NCI-H774 (cell line): Measurements from ENCODE around the gene MYOT.
"Not testable (repeated sequence)": the region's sequence is repeated elsewhere in the genome, so short reads cannot be mapped to it uniquely, and the experiment has no call there.

Experiments
- DNase-seq: peaks from one replicate; lab custom pipeline; 2025; lab: John Stamatoyannopoulos, UW

Gene MYOT

DNA sequence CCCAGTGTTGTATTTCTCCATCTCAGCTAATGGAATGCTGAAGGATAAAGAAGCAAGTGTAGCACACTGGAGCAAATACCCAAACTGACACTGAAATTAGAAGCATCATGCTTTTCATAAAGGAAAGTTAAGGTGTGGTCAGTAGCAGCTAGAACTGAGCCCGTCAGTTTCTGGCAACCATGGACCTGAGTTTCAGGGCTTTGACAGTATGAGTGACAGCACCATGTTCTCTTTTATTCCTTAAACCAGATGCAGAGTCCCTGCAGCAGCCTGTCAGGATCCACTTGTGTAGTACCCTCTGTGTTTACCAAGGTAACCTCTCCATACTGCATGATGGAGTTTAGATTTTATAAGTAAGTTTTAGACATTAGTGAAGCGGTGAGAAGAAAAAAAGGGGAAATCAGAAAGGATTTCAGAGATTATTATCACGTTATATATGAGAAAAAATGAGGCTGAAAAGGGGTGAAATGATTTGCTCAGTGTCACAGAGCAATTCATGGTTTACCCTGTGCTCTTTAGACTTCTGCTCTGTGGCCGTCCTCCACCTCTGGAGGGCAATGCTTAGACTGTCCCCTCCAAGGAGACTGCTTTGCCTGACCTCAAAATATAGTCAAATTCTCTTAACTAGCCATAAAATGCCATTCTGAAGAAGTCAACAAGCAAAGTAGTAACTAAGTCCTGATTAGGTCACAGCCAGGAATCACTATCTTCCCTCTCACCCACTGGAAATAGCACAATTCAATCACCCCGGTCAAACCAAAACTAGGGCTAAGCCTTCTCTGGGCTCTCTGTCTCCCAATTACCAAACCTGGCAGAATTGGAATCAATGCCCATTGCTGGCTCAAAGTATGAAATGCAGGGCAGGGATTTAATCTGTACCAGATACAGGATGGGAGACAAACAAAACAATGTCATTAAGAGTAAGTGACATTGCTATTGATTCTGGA lies 10.5 kb upstream of the MYOT start:
- DNase-seq, result no peak

DNA sequence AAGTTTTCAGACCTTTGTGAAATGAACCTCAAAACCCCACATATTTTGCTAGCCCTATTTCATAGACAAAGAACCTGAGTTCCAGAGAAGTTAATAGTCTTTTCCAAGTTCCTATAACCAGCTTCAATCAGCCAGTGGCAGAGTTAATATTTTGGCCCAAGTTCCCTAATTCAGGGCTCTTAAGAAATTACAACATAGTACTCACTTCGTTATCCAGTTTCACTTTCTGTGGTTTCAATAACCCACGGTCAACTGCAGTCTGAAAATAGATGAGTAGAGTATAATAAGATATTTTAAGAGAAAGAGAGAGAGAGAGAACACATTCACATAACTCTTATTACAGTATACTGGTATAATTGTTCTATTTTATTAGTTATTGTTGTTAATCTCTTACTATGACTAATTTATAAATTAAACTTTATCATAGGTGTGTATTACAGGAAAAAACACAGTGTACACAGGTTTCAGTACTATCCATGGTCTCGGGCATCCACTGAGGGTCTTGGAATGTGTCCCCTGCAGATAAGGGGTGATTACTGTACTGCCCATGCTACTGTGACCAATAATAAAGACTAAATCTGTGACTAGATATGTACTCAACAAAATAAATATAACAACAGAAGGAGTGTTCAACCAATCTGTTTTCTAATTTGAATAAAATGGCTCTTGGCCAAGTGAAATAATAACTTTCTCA lies 9.3 kb upstream of the MYOT start:
- no peak for DNase-seq

DNA sequence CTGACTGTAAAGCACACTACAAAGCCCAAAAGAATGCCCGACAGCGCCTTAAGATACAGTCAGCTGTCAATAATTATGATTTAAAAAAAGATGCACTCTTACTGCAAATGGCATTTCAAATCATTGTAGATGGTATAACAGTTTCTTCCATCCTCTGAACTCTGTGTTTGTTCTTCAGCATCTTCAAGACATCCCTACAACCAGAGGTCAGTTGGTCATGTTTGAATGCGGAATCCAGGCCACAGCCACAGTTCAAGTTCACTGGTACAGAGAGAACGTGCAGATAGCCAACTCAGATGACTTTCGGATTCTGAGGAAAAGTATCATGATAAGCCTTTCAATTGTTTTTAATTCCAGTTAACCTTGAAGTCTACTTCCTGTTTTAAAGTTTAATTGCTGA lies 8.7 kb upstream of the MYOT start:
- DNase-seq, result no peak

DNA sequence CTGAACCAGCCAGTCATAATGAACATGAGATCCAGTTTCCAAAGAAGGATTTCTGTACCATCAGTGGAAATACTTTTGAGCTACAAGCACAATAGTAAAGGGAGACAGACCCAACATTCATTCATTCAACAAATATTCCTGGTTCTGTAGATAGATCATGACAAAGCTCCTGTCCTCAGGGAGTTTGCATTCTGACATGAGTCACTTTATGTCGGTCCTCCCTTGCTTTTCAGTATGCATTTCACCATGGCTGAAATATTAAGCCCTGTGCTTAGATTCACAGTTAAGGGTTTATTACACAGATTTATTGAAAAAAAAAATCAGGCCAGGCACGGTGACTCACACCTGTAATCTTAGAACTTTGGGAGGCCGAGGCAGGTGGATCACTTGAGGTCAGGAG lies 5.4 kb upstream of the MYOT start:
- DNase-seq, result no peak

DNA sequence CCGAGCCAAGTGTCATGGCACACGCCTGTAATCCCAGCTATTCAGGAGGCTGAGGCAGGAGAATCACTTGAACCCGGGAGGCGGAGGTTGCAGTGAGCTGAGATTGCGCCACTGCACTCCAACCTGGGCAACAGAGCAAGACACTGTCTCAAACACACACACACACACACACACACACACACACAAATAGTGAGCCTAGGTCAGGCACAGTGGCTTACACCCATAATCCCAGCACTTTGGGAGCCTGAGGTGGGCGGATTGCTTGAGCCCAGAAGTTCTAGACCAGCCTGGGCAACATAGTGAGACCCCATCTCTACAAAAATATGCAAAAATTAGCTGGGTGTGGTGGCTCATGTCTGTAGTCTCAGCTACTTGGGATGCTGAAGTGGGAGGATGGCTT lies 4.0 kb upstream of the MYOT start:
- not testable (repeated sequence) for DNase-seq

DNA sequence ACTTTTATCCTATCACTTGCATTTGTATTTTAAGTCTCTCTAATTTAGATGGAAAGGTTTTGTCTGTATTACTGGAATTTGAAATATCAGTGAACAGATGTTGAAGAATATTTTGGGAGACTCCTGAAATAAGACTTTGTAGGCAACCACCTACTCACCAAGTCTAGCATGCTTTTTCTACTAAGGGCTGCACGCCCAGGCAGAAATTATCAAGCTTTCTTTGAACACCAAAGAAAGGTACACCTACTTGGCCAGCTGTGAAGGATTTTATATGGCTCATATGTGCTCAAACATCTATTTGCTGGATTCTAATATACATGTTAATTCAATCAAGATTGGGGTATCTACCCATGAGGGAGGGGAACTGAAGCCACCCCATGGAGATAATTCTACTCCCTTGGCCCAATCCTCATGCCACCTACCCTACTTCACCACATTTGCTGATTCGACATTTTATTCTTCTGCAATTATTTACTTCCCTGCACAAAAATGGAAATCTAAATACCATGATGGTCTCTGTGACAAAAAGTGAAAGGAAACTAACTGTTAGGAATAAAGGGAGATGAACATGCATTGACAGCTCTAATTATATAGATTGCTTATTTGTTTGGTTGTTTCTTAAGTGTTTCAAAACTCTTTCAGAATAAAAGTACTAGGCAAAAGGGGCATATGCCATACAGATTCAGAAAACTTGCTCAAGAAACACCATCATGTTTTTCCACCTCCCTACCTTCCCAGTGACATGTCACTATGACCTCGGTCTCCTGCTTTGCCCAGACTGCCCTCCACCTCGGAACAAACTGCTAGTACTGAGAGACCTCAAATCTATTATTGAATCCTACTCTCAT lies 895 bp upstream of the MYOT start:
- no peak for DNase-seq

DNA sequence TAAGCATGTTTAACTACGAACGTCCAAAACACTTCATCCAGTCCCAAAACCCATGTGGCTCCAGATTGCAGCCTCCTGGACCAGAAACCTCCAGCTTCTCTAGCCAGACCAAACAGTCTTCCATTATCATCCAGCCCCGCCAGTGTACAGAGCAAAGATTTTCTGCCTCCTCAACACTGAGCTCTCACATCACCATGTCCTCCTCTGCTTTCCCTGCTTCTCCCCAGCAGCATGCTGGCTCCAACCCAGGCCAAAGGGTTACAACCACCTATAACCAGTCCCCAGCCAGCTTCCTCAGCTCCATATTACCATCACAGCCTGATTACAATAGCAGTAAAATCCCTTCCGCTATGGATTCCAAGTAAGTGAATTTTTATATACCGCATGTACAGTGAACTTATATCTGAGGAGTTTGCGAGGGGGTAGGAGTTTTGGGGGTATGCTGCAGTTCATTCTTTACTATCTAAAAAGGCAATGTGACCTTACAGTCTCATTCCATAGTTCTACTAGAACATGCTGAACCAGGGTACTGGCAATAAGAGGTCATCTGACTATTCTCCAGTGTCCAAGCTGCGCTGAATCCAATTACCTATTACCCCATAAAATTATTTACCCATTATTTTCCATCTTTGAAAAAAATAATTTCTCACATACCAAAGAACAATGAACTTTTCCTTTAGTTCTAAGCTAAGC lies 3.1 kb downstream of the MYOT start:
- DNase-seq, result no peak

DNA sequence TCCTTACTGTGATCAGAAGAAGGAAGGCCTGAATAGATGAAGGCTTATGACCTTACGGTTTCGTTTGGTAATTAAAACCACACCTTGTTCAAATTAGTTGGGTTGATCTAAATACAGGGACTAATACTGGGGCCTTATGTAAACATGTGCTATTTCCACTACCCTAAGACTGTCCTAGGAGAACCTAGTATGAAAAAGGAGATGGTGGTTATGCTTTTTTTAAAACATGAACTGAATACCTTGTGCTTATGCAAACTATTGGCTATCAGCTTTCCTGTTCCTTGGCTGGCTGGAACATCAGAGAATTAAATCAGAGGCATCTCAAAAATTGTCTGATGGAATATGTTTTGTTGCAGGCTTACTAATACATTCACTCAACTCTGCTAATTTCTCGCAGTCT lies 3.9 kb downstream of the MYOT start:
- no peak for DNase-seq

DNA sequence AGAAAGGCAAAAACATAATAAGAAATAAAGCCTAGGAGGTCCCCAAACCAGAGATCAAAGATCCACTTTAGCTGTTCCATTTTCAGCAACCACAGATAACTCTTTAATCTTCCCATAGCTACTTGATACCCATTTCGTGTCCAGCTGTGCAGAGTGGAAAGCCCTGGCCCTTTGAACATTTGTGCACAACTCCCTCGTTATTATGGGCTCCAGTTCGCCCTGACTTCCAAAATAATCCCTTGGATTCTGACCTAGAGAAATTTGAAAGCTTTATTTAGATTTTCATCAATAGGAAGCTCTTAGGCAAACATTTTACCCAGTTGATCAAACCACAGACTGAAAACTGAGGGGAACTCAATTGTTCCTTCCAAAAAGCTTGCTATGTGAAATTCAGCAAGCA lies 4.8 kb downstream of the MYOT start:
- no peak for DNase-seq

DNA sequence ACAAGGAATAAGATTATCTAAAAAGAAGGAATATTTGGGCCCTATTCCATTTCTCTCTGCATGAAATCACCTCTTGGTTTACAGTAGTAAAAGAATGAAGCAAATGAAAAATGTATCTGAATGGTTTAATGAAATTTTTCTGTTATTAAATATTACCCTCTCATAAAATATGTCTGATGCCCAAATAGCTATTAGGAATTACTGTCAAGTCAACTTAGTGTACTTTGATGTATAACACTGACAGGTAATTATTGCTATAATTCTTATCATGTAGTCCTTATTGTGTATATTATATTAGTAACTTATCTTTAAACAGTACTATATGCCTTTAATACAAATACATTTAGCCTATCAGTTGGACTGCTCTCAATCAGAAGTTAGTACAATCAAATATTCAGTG lies 8.4 kb downstream of the MYOT start:
- no peak for DNase-seq

DNA sequence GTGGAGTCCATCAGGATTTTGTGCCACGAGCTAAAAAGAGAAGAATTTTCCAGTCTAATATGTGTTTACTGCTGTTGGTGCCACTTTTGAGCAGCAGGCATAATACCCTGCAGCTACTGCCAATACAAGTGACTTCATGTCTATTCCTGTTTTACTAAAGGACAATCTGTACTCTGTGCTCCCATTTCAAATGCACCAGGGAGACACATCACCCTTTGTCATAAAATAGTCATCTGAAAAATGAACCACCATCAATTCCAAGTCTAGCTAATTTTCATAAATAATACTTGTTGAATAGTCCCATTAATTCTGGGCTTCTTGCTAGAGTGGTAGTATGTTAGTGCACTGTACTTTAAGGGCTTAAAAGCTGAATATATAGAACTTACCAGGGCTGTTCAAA lies 12.7 kb downstream of the MYOT start:
- no peak for DNase-seq

DNA sequence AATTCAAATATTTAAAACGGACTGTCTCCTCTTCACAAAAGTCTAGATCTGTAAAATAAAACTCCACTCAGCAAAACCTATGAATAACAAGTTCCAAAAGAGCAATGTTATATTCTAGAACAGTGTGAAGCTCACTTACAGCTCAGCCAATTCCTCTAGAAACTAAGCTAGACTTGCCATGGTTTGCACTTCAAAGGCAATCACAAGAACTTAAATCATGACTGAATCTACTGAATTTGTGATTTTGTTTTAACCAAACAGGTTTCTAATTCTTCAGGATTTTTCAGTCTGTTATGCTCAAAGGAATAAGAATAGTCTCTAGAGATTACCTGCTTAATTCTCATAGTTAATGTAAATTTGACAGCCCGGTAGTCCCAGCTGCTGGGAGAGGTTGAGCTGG lies 20.2 kb downstream of the MYOT start:
- DNase-seq, result no peak

DNA sequence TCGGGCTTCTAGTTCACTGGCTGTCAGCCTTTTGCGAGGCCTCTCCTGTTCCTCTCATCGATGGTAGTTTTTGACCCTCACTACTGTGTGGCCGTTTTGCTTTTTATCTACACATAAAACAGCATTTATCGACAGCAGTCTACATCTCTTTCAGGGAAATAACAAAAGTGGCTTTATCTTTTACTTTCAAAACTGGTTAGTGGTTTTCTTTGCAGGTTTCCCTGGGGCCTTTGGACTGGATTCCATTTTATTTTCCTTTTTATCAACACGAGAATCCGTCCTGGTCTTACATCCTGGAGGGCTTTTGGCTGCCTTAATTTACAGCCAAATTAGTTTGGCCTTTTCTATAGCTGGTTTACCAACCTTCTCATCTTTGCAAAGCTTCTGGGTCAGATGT lies 20.8 kb downstream of the MYOT start:
- no peak for DNase-seq

DNA sequence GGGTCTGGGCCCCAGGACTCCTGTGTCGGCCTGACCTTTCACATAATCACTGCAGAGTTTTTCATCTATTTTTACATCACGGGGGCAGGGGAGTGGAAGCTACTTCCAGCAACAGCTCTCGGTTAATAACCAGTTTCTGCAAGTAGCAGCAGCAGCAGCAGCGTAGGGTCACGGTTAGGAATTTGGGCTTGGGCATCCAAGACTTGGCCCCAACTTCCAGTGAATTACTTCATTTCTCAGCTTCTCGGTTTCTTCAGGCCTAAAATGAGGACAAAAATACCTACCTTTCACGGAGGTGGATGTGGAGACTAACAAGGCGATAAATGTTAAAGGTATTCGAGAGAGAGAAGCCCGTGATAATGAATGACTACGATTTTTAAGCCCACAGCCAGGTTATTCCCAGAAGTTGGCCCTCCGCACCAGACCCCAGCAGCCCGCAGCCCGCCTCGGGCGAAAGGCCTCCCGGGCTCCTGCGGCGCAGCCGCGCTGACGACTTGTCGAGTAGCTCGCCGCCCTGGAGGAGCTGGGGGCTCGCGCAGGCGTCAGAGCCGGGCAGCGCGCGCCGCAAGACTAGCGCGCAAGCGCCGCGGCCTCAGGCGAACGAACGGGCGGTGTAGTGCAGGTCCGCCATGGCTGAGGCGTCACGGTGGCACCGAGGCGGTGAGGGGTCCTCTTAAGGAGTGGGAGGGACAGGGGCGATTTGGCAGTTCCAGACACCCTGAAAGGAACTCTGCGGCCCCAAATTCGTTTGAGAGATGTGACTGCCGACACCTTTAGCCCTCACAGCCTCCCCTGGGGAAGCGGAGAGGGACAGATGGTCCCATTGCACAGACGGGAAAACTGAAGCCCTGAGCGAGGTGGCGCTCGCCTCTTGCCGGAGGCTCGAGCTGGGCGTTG lies 21.5 kb downstream of the MYOT start, which contains the start of gene PKD2L2:
Gene PKD2L2 (plus strand): TSS at position 595 of the 897 bp plus-strand sequence. CDS start 35 bp downstream, at position 630.
- DNase-seq, result no peak

DNA sequence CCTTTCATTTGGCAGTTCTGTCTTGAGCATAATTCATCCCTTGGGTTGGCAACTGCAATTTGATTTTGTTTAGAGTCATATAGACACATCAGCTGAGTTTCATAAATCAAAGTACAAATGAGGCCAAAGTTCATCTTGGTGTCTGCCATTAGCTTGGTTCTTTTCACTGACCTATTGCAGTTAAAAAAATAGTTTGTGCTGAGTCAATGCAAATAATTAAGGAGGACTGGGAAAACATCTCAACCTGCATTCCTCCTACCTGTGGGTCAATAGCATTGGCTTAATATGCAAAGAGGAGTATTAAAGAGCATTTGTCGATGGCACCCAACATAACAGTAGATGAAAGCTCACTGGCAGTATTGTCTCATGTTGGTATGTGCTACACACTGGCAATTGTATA lies 23.2 kb downstream of the MYOT start:
- no peak for DNase-seq

DNA sequence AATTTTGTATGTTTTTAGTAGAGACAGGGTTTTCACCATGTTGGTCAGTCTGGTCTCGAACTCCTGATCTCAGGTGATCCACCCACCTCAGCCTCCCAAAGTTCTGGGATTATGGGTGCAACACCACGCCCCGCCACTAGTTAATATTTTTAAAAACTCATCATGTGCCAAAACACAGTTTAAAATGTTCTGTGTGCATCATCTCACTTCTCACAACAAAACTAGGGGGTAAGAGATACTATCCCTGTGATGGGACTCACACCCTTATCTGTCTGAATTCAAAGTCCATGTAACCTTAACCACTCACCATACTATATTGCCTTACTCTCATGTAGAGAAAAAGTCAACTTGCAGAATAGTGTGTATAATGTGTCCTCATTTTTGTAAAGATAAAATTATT lies 24.2 kb downstream of the MYOT start:
- no peak for DNase-seq

DNA sequence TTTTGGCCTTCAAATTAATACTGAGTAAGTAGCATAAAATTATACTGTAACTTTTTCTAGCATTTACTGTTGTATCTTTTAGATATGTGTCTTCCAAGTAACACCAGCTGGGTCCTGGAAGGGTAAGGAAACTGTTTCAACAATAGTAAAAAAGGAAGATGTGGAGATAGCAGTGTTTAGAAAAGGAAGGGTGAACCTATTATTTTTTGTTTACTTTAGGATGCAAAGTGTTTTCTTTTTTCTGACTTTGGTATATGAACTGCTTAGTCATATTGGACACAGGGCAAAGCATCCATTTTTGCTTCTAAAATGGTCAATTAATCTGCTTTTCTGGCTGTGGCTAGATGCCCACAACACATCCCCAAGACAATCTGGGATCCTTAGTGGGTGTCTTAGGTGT lies 26.9 kb downstream of the MYOT start:
- no peak for DNase-seq

DNA sequence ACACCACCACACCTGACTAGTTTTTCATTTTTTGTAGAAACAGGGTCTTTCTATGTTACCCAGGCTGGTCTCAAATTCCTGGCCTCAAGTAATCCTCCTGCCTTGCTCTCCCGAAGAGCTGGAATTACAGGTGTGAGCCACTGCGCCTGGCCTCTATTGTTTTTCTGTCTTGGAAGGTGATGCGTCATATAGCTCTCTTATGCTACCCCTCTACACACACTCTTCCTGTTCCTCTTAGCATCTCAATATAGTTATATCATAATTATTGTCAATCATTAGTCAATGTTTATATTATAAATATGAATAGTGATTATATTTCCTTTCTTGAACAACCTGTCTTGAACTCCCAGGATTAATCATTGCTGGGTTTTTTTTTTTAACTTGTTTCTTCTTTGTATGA lies 28.9 kb downstream of the MYOT start:
- DNase-seq, result no peak

DNA sequence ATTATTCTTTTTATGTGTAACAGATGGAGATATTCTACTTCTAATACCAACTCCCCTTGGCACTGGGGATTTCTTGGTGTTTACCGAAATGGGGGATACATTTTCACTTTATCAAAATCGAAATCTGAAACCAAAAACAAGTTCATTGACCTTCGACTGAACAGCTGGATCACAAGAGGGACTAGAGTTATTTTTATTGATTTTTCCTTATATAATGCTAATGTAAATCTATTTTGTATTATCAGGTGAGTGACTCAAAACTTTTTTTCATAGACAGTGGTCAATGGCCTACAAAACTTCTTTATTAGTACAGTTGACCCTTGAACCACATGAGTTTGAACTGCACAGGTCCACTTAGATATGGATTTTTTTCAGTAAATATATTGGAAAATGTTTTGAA lies 31.8 kb downstream of the MYOT start:
- no peak for DNase-seq

DNA sequence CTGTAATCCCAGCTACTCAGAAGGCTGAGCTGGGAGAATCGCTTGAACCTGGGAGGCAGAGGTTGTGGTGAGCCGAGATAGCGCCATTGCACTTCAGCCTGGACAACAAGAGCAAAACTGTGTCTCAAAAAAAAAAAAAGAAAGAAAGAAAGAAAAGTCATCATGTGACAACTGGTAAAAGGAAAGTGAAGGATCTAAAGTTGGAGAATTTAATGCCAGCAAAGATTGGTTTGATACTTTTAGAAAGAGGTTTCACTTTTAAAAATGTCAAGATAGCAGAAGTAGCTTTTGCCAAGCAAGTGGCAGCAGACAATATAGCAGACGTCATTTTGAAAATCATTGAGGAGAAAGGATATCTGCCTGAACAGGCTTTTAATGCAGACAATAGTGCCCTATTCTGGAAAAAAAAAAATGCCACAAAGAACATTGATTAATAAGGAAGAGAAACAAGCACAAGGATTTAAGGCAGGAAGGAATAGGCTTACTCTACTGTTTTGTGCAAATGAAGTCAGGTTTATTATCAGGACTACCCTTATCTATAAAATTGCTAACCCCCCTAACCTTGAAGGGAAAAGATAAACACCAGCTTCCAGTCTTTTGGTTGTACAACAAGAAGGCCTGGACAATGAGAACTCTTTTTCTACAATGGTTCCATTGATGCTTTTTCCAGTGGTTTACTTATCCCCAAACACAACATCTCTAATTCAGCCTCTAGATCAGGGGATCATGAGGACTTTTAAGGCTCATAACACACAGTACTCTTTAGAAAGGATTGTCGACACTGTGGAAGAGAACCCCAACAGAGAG lies 33.6 kb downstream of the MYOT start:
- DNase-seq, result no peak
